Loucy (cell line): ENCODE data around the gene TCEA3.

Experiments
- H2AFZ ChIP-seq: fragments of 200-600 bp; sonication (generic); 2 replicates; pipeline ENCODE4 v1.6.0; 2016; ENCODE audit warnings: antibody characterized with exemption, mild to moderate bottlenecking, low read length, moderate library complexity
- H3F3A ChIP-seq: fragments of 200-600 bp; 2 replicates; pipeline ENCODE4 v1.6.0; 2016; ENCODE audit warnings: antibody characterized with exemption, low read depth, mild to moderate bottlenecking
- H3K27me3 ChIP-seq: fragments of 200-600 bp; sonication (generic); 2 replicates; pipeline ENCODE4 v1.6.1; 2014; ENCODE audit warnings: low read length, mild to moderate bottlenecking; ENCODE audit not compliant: insufficient read depth, poor library complexity, severe bottlenecking
- H3K36me3 ChIP-seq: fragments of 200-600 bp; sonication (generic); 2 replicates; pipeline ENCODE4 v1.6.1; 2016; ENCODE audit warnings: low read length; ENCODE audit not compliant: insufficient read depth
- H3K4me1 ChIP-seq: fragments of 200-600 bp; sonication (generic); 2 replicates; pipeline ENCODE4 v1.5.1; 2014; ENCODE audit warnings: low read length, mild to moderate bottlenecking; ENCODE audit not compliant: insufficient read depth, poor library complexity, severe bottlenecking
- H3K4me2 ChIP-seq: fragments of 200-600 bp; sonication (generic); 2 replicates; pipeline ENCODE4 v1.6.0; 2014; ENCODE audit warnings: antibody characterized with exemption, low read length, low read depth, mild to moderate bottlenecking; ENCODE audit not compliant: poor library complexity, severe bottlenecking
- H3K4me3 ChIP-seq: fragments of 200-600 bp; sonication (generic); 2 replicates; pipeline ENCODE4 v1.5.1; 2014; ENCODE audit warnings: low read length, mild to moderate bottlenecking, mixed read lengths; ENCODE audit not compliant: poor library complexity, severe bottlenecking
- H3K79me2 ChIP-seq: fragments of 200-600 bp; sonication (generic); 2 replicates; pipeline ENCODE4 v1.6.1; 2014; ENCODE audit warnings: low read length; ENCODE audit not compliant: insufficient read depth
- H3K9ac ChIP-seq: fragments of 200-600 bp; sonication (generic); 2 replicates; pipeline ENCODE4 v1.6.0; 2014; ENCODE audit warnings: mild to moderate bottlenecking, low read depth, low read length, moderate library complexity; ENCODE audit not compliant: poor library complexity, severe bottlenecking
- H3K9me2 ChIP-seq: fragments of 200-600 bp; sonication (generic); replicated peaks from 2 replicates; pipeline ENCODE4 v1.6.1; 2016; ENCODE audit warnings: low read depth, low read length, mixed read lengths
- H3K9me3 ChIP-seq: fragments of 200-600 bp; sonication (generic); 2 replicates; pipeline ENCODE4 v1.6.1; 2014; ENCODE audit warnings: mild to moderate bottlenecking, antibody characterized with exemption, low read length, low read depth; ENCODE audit not compliant: insufficient read depth
- H4K20me1 ChIP-seq: fragments of 200-600 bp; sonication (generic); 2 replicates; pipeline ENCODE4 v1.6.0; 2014; ENCODE audit warnings: antibody characterized with exemption, low read length, mild to moderate bottlenecking; ENCODE audit not compliant: insufficient read depth, poor library complexity, severe bottlenecking
- CTCF ChIP-seq: fragments of 200-600 bp; sonication (generic); conservative IDR thresholded peaks from 2 replicates; pipeline ENCODE4 v1.5.1; 2014; ENCODE audit warnings: mild to moderate bottlenecking, antibody characterized with exemption, low read length
- EZH2phosphoT487 ChIP-seq: fragments of 200-600 bp; IDR thresholded peaks from 2 replicates; pipeline ENCODE4 v1.6.1; 2018; ENCODE audit warnings: antibody characterized with exemption, mild to moderate bottlenecking, moderate library complexity, borderline replicate concordance

The TCEA3 gene

GRCh38 chr1:23408797-23409290 lies 15.7 kb downstream of the TCEA3 start:
- Histone ChIP-seq H3K79me2 (no peaks in the 10 kb centered on the region), H3K4me1 (peaks cover under 1% of the 10 kb centered on the region), H3K9ac (no peak overlapping the region), H3K36me3 (no peaks in the 10 kb centered on the region), H3K9me3 (no peaks in the 10 kb centered on the region), H2AFZ (no peak overlapping the region), H4K20me1 (no peaks in the 10 kb centered on the region), H3F3A (no peaks in the 10 kb centered on the region), H3K27me3 (no peaks in the 10 kb centered on the region), H3K9me2 (no peaks in the 10 kb centered on the region), H3K4me2 (no peak overlapping the region), H3K4me3 (no peak overlapping the region)
- TF ChIP-seq EZH2phosphoT487 (no peak), CTCF (no peak)

DNA sequence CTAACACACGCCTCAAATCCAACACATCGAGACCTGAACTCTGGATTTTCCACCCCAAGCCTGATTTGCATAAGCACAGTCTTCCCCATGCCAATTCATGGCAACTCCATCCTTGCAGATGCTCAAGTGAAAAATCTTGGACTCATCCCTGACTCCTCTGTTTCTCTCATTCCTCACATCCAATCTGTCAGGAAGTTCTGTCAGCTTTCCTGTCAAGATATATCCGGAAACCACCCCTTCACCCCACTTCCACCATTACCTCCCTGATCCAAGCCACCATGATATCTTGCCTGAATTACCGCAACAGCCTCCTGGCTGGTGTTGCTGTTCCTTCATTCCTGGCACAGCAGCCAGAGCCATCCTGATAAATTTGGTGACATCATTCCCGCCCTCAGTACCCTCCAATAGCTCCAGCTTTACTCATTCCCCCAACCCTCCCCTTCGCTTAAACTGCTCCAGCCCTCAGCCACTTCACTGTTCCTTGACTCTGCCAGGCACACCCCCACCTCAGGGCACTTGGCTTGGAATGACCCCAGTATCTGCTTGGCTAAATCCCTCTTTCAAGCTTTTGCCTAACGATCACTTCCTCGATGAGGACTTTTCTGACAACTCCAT lies 17.4 kb downstream of the TCEA3 start:
- no peak for TF ChIP-seq EZH2phosphoT487
- no peak for TF ChIP-seq CTCF
- H3K9me3 ChIP-seq, result no peaks in the 10 kb centered on the region
- H4K20me1 ChIP-seq, result no peaks in the 10 kb centered on the region
- no peaks in the 10 kb centered on the region for H3K9me2 ChIP-seq
- no peaks in the 10 kb centered on the region for H3K27me3 ChIP-seq
- no peak overlapping the region for H3K9ac ChIP-seq
- H3F3A ChIP-seq, result no peaks in the 10 kb centered on the region
- H3K4me1 ChIP-seq, result peaks cover 13% of the 10 kb centered on the region
- no peaks in the 10 kb centered on the region for H3K79me2 ChIP-seq
- H2AFZ ChIP-seq, result no peak overlapping the region
- H3K36me3 ChIP-seq, result no peaks in the 10 kb centered on the region
- no peak overlapping the region for H3K4me3 ChIP-seq
- H3K4me2 ChIP-seq, result no peak overlapping the region

DNA sequence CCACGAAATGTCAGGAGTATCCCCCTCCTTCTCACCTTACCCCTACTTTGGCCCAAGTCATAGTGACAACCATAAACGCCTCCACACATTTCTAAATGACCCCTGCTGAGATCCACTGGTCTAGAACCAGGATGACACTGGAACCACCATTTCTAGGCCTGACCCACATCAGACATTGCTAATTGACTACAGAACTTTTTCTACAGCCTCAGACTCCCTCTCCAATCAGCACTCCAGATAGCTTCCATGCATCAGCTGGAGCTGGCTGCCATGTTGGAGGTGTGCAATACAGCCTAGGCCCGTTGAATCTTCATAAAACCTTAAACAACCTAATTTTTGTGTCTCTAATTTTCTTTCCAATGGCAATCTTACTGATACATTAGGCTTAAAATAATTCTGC lies 18.6 kb downstream of the TCEA3 start:
- Histone ChIP-seq H3K9me2 (no peaks in the 10 kb centered on the region), H2AFZ (no peak overlapping the region)

More for the DNA sequence above, 18.6 kb downstream of the TCEA3 start:
- H3K9ac ChIP-seq, result no peak overlapping the region
- H3K4me2 ChIP-seq, result no peak overlapping the region
- H3K79me2 ChIP-seq, result no peaks in the 10 kb centered on the region
- peaks cover 13% of the 10 kb centered on the region for H3K4me1 ChIP-seq
- no peak for TF ChIP-seq CTCF
- TF ChIP-seq EZH2phosphoT487, result no peak
- H4K20me1 ChIP-seq, result no peaks in the 10 kb centered on the region
- no peaks in the 10 kb centered on the region for H3K36me3 ChIP-seq
- H3K4me3 ChIP-seq, result no peak overlapping the region
- H3K27me3 ChIP-seq, result no peaks in the 10 kb centered on the region
- H3K9me3 ChIP-seq, result no peaks in the 10 kb centered on the region
- H3F3A ChIP-seq, result no peaks in the 10 kb centered on the region
